PC-3 (cell line): ENCODE results near the gene RNF181.

Experiments used
- EZH2 ChIP-seq: fragments of 300-600 bp; sonication (generic); IDR thresholded peaks from one replicate; pipeline ENCODE4 v1.6.1; 2017; ENCODE audit warnings: antibody characterized with exemption, mild to moderate bottlenecking, low read length; ENCODE audit not compliant: unreplicated experiment
- EZH2phosphoT487 ChIP-seq: fragments of 300-600 bp; sonication (generic); IDR thresholded peaks from 2 replicates; pipeline ENCODE4 v1.6.1; 2018; ENCODE audit warnings: mild to moderate bottlenecking, antibody characterized with exemption, low read length, borderline replicate concordance
- TF ChIP-seq, protein P1 (sequence below): fragments of 300-600 bp; sonication (generic); conservative IDR thresholded peaks from 2 replicates; pipeline ENCODE4 v1.5.1; 2017; ENCODE audit warnings: antibody characterized with exemption, low read depth, mild to moderate bottlenecking, low read length

DNA sequence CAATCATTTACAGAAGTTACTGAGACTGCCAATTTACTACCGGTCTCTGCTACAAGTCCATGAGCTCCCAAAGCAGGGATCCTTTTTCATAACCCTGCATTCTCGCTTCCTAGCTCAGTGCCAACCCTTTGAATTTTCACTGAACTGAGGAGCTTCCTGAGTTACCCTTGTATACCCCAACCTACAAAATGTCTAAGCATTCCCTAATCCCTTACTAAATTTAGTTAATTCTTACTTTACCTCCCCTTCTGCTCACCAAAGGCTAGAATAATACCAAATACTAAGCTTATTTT lies 47.0 kb upstream of the RNF181 start:
- TF ChIP-seq, protein P1, sequence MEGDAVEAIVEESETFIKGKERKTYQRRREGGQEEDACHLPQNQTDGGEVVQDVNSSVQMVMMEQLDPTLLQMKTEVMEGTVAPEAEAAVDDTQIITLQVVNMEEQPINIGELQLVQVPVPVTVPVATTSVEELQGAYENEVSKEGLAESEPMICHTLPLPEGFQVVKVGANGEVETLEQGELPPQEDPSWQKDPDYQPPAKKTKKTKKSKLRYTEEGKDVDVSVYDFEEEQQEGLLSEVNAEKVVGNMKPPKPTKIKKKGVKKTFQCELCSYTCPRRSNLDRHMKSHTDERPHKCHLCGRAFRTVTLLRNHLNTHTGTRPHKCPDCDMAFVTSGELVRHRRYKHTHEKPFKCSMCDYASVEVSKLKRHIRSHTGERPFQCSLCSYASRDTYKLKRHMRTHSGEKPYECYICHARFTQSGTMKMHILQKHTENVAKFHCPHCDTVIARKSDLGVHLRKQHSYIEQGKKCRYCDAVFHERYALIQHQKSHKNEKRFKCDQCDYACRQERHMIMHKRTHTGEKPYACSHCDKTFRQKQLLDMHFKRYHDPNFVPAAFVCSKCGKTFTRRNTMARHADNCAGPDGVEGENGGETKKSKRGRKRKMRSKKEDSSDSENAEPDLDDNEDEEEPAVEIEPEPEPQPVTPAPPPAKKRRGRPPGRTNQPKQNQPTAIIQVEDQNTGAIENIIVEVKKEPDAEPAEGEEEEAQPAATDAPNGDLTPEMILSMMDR: no peak
- TF ChIP-seq EZH2 (no peak), EZH2phosphoT487 (no peak)
